ENCODE results near the gene ITGA7.

- no peak for TF ChIP-seq CTCF (IDR thresholded peaks at IDR 0.05 in 4 of 5, conservative IDR thresholded peaks at IDR 0.05 in 1 of 5)
- TF ChIP-seq POLR2A (IDR thresholded peaks at IDR 0.05) = no peak
Observed at GRCh38 chr12:55688716-55689655, 18.7 kb downstream of the ITGA7 start.
